CD14-positive monocyte (primary cell): ENCODE measurements around the gene MAST4. TPM values are rescaled to one million over a fixed set of nuclear protein-coding genes. Genes with fewer than 3 reads are reported as not detected.

Experiments
- DNase-seq, 3 donors: peaks; one replicate each; pipeline ENCODE4 v3.0.0-alpha.2; 2011 to 2022
- H2AFZ ChIP-seq: 2 replicates; pipeline ENCODE4 v1.6.0; 2012; ENCODE audit warnings: mild to moderate bottlenecking, low read depth, low read length, inconsistent platforms; ENCODE audit not compliant: insufficient read depth, poor library complexity, severe bottlenecking
- H3K27ac ChIP-seq, 2 donors: 1 replicate in 1 of 2; 2 replicates in 1 of 2; pipeline ENCODE4 v1.5.1; 2012 to 2013; ENCODE audit warnings: low read length in 2 of 2, control low read depth in 1 of 2, inconsistent platforms in 1 of 2, low read depth in 1 of 2, mild to moderate bottlenecking in 1 of 2
- H3K27me3 ChIP-seq, 2 donors: one replicate each; pipeline versions ENCODE4 v1.6.0 to v1.6.1; 2011 to 2013; ENCODE audit warnings: low read length in 2 of 2; ENCODE audit not compliant: control insufficient read depth in 2 of 2, insufficient read depth in 2 of 2
- H3K36me3 ChIP-seq, 2 donors: replicated peaks in 1 of 2; 1 replicate in 1 of 2; 2 replicates in 1 of 2; pipeline versions ENCODE4 v1.5.1 to v1.6.1; 2012 to 2013; ENCODE audit warnings: low read length in 2 of 2, control low read depth in 1 of 2, inconsistent platforms in 1 of 2, mild to moderate bottlenecking in 1 of 2; ENCODE audit not compliant: insufficient read depth in 2 of 2, control insufficient read depth in 1 of 2
- H3K4me1 ChIP-seq, 2 donors: 1 replicate in 1 of 2; 2 replicates in 1 of 2; pipeline versions ENCODE4 v1.5.1 to v1.6.1; 2012 to 2013; ENCODE audit warnings: low read length in 2 of 2, control low read depth in 1 of 2, inconsistent platforms in 1 of 2, mild to moderate bottlenecking in 1 of 2, moderate library complexity in 1 of 2; ENCODE audit not compliant: insufficient read depth in 2 of 2, control insufficient read depth in 1 of 2
- H3K4me2 ChIP-seq: replicated peaks from 2 replicates; pipeline ENCODE3; 2012; ENCODE audit warnings: low read length, moderate library complexity, mild to moderate bottlenecking; ENCODE audit not compliant: poor library complexity, severe bottlenecking; ENCODE audit errors: extremely low read depth
- H3K4me3 ChIP-seq, 3 experiments: fragments of 200-600 bp in 1 of 3; sonication (generic) in 1 of 3; replicated peaks in 1 of 3; 1 replicate in 2 of 3; 2 replicates in 1 of 3; pipeline ENCODE4 v1.5.1; 2011 to 2013; ENCODE audit warnings: low read length in 3 of 3, mild to moderate bottlenecking in 3 of 3, control low read depth in 2 of 3, low read depth in 2 of 3, inconsistent platforms in 1 of 3, moderate library complexity in 1 of 3
- H3K79me2 ChIP-seq: 2 replicates; pipeline ENCODE4 v1.6.0; 2012; ENCODE audit warnings: mild to moderate bottlenecking, control low read depth, inconsistent platforms, low read length, moderate library complexity; ENCODE audit not compliant: insufficient read depth
- H3K9ac ChIP-seq: 2 replicates; pipeline ENCODE4 v1.6.0; 2017; ENCODE audit warnings: low read length, mild to moderate bottlenecking; ENCODE audit not compliant: insufficient read depth, poor library complexity, severe bottlenecking
- H3K9me3 ChIP-seq, 2 donors: replicated peaks in 1 of 2; 1 replicate in 1 of 2; 2 replicates in 1 of 2; pipeline versions ENCODE4 v1.5.1 to v1.6.1; 2012 to 2013; ENCODE audit warnings: low read length in 2 of 2, control low read depth in 1 of 2; ENCODE audit not compliant: control insufficient read depth in 1 of 2, insufficient read depth in 1 of 2
- H4K20me1 ChIP-seq: 2 replicates; pipeline ENCODE4 v1.6.0; 2012; ENCODE audit warnings: mild to moderate bottlenecking, low read length, control low read depth, moderate library complexity; ENCODE audit not compliant: insufficient read depth
- H3K27ac Mint-ChIP-seq, 7 donors: one replicate each; pipeline ENCODE4 v1.8.0; 2020; ENCODE audit warnings: mild to moderate bottlenecking in 7 of 7, mixed read lengths in 7 of 7, moderate library complexity in 6 of 7, inconsistent platforms in 2 of 7
- H3K27me3 Mint-ChIP-seq, 3 donors: one replicate each; pipeline ENCODE4 v1.8.0; 2021 to 2022; ENCODE audit warnings: low read depth in 3 of 3, mild to moderate bottlenecking in 3 of 3, mixed read lengths in 3 of 3, moderate library complexity in 3 of 3, inconsistent platforms in 1 of 3
- H3K36me3 Mint-ChIP-seq, 2 donors: one replicate each; pipeline ENCODE4 v1.8.0; 2020; ENCODE audit warnings: mixed read lengths in 2 of 2, inconsistent platforms in 1 of 2, mild to moderate bottlenecking in 1 of 2
- H3K4me1 Mint-ChIP-seq: one replicate; pipeline ENCODE4 v1.8.0; 2020; ENCODE audit warnings: mild to moderate bottlenecking, mixed read lengths
- H3K4me3 Mint-ChIP-seq, 2 donors: one replicate each; pipeline ENCODE4 v1.8.0; 2020; ENCODE audit warnings: mild to moderate bottlenecking in 2 of 2, mixed read lengths in 2 of 2, moderate library complexity in 1 of 2
- H3K9me3 Mint-ChIP-seq, 7 donors: one replicate each; pipeline ENCODE4 v1.8.0; 2020 to 2022; ENCODE audit warnings: mixed read lengths in 7 of 7, mild to moderate bottlenecking in 6 of 7, moderate library complexity in 6 of 7, inconsistent platforms in 2 of 7
- WGBS: methylation state at CpG from one replicate; pipeline ENCODE4 v1.1.5; 2013; ENCODE audit warnings: missing lambda C conversion rate; ENCODE audit not compliant: insufficient coverage; 5-methylcytosine and 5-hydroxymethylcytosine counted together
- intact Hi-C, 2 donors: fragments of 100-400 bp; cut with micrococcal nuclease; formaldehyde crosslinking; loops; one replicate each; pipeline versions ENCODE4 v1.15.0 to v1.15.1; 2023
- polyA plus RNA-seq, 3 donors: library from polyadenylated mRNA; depleted of rRNA in 1 of 3; unstranded in 2 of 3; stranded (reverse) in 1 of 3; fragments of 300-500 nt in 2 of 3; fragments of >200 nt in 1 of 3; fragmentation: Illumina TruSeq in 2 of 3; gene quantifications; 1 replicate in 2 of 3; 2 replicates in 1 of 3; pipeline ENCODE4 v1.2.3, GENCODE V29; 2012 to 2021
- TF ChIP-seq, protein P1 (sequence below): fragments of 200-600 bp; IDR thresholded peaks from one replicate; pipeline ENCODE4 v1.8.0; 2022; ENCODE audit warnings: antibody characterized with exemption, mild to moderate bottlenecking

MAST4 gene
- polyA plus RNA-seq, 3 donors = 0.03 to 0.24 TPM; not detected in 1

DNA sequence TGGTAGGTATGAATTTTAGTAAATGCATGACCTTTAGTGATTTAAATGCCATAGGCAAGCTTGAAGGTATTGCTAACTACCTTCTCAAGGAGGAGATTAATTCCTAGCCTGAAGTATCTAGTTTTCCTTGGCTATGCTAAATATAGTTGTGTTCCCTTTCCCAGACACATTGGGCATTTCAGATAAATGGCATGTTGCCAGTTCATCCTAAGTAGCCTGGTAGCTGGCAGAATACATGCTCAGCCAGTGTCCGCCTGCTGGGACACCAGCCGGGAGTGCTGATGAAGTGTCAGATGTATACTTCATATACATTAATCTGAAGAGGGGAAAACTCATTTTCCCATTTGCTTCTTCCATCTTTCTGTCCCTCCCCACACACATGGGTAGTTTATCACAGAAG is 196.9 kb downstream of the MAST4 start:
- no peaks in the 10 kb centered on the region for H4K20me1 ChIP-seq
- Mint-ChIP-seq H3K4me1 (no peaks in the 10 kb centered on the region), H3K4me3 (no peak overlapping the region), H3K27ac (no peak overlapping the region), H3K9me3 (no peaks in the 10 kb centered on the region), H3K36me3 (no peaks in the 10 kb centered on the region), H3K27me3 (peaks cover 2 to 7% (median 4%) of the 10 kb centered on the region in 3 donors)
- DNase-seq = no peak
- no peak overlapping the region for H3K27ac ChIP-seq
- H3K4me2 ChIP-seq = no peak overlapping the region
- WGBS = no CpG with 5 or more reads among the region's 2 CpGs
- no peaks in the 10 kb centered on the region for H3K4me1 ChIP-seq
- TF ChIP-seq, protein P1, sequence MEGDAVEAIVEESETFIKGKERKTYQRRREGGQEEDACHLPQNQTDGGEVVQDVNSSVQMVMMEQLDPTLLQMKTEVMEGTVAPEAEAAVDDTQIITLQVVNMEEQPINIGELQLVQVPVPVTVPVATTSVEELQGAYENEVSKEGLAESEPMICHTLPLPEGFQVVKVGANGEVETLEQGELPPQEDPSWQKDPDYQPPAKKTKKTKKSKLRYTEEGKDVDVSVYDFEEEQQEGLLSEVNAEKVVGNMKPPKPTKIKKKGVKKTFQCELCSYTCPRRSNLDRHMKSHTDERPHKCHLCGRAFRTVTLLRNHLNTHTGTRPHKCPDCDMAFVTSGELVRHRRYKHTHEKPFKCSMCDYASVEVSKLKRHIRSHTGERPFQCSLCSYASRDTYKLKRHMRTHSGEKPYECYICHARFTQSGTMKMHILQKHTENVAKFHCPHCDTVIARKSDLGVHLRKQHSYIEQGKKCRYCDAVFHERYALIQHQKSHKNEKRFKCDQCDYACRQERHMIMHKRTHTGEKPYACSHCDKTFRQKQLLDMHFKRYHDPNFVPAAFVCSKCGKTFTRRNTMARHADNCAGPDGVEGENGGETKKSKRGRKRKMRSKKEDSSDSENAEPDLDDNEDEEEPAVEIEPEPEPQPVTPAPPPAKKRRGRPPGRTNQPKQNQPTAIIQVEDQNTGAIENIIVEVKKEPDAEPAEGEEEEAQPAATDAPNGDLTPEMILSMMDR = no peak
- no peaks in the 10 kb centered on the region for H3K36me3 ChIP-seq
- no peaks in the 10 kb centered on the region for H3K79me2 ChIP-seq
- intact Hi-C loops = no loop called here
- no peak overlapping the region for H3K4me3 ChIP-seq
- H3K27me3 ChIP-seq = no peaks in the 10 kb centered on the region
- H2AFZ ChIP-seq = no peak overlapping the region
- H3K9me3 ChIP-seq = no peaks in the 10 kb centered on the region
- no peak overlapping the region for H3K9ac ChIP-seq

DNA sequence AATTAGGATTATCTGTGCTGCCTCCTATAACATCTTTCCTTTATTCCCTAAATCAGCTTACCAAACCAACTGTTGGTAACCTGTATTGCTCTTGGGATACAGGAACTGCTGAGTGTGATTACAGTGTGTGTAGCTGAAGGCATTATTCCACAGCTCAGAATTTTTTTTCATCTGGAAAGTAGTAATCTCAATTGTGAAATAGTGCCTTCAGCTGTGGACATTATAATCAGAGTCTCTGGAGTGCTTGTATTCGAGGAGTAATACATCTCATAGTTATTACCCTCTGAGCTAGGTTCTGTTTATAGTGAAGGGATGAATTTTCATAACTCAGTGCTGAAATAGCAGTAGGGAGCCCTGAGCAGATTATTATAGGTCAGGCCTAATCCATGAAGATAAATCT is 199.5 kb downstream of the MAST4 start:
- H3K9me3 Mint-ChIP-seq = no peaks in the 10 kb centered on the region

More for the DNA sequence above, 199.5 kb downstream of the MAST4 start:
- H3K4me3 ChIP-seq = no peak overlapping the region
- no peaks in the 10 kb centered on the region for H3K4me1 ChIP-seq
- H3K9me3 ChIP-seq = no peaks in the 10 kb centered on the region
- H3K4me3 Mint-ChIP-seq = no peak overlapping the region
- no peak overlapping the region for H3K9ac ChIP-seq
- TF ChIP-seq, protein P1 = no peak
- H3K27ac ChIP-seq = no peak overlapping the region
- no peaks in the 10 kb centered on the region for H3K79me2 ChIP-seq
- H3K27me3 Mint-ChIP-seq = peaks cover 8 to 16% (median 8%) of the 10 kb centered on the region in 3 donors
- H3K4me1 Mint-ChIP-seq = no peaks in the 10 kb centered on the region
- no peaks in the 10 kb centered on the region for H4K20me1 ChIP-seq
- no peak overlapping the region for H3K27ac Mint-ChIP-seq
- H3K36me3 Mint-ChIP-seq = no peaks in the 10 kb centered on the region
- no peak overlapping the region for H2AFZ ChIP-seq
- no CpG with 5 or more reads among the region's 1 CpG for WGBS
- no peak for DNase-seq
- intact Hi-C loops = no loop called here
- H3K4me2 ChIP-seq = no peak overlapping the region
- H3K27me3 ChIP-seq = peaks cover 3 to 5% of the 10 kb centered on the region in 2 donors
- H3K36me3 ChIP-seq = no peaks in the 10 kb centered on the region
